Stimulated activated CD4-positive, alpha-beta T cell treated with anti-CD3 and anti-CD28 coated beads, TNF-alpha, amount 100 ng/mL, for 48 hours (primary cell): ENCODE results near the gene FAM131B.
"Not testable (repeated sequence)": the region's sequence is repeated elsewhere in the genome, so short reads cannot be mapped to it uniquely, and the experiment has no call there.

Source experiments
- DNase-seq, 3 donors: peaks; one replicate each; pipeline ENCODE4 v3.0.0-alpha.2; 2020; ENCODE audit warnings: low read depth in 3 of 3

The FAM131B gene

DNA sequence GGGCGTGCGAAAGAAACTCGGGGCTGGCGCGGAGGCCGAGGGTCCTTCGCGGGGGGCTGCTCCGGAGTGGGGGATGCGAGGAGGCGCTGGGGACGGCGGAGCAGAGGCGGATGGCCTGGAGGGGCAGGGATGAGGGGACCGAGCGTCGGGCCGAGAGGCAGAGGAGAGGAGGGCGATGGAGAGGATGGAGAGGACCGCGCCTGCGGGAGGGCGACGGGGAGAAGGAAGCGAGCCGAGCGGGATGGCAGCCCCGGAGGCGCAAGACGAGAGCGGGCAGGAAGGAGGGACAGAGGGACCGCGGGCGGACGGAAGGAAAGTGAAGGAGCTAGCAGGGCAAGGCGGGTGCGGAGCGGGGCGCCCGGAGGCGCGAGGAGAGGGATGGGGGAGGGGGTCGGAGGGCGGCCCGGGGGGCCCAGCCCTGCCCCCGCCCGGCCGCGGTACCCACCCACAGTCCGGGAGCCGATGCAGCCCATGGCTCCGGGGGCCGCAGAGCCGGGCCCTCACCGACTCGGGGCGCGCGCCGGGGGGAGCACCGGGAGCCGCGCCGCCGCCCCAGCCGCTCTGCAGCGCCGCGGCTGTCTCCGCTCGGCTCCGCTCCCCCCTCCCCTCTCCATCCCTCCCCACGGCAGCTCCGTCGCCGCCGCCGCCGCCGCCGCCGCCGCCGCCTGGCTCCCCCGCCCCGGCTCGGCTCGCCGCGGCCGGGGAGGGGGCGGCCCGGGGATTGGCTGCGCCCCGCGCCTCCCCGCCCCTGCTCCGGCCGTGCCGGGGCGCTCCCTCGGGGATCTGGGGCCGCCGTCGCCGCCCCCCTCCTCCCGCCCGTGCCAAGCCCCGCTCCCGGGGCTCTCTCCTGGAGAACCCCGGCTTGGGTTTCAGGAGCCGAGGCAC is at the start of gene FAM131B:
Gene FAM131B (minus strand): TSS at position 583 of the 885 bp plus-strand sequence. CDS start 110 bp downstream, at position 473.
- peak in 1 of 3 donors; percentile 28 for DNase-seq

GRCh38 chr7:143411976-143412708 is 49.6 kb upstream of the FAM131B start:
- DNase-seq: no peak

DNA sequence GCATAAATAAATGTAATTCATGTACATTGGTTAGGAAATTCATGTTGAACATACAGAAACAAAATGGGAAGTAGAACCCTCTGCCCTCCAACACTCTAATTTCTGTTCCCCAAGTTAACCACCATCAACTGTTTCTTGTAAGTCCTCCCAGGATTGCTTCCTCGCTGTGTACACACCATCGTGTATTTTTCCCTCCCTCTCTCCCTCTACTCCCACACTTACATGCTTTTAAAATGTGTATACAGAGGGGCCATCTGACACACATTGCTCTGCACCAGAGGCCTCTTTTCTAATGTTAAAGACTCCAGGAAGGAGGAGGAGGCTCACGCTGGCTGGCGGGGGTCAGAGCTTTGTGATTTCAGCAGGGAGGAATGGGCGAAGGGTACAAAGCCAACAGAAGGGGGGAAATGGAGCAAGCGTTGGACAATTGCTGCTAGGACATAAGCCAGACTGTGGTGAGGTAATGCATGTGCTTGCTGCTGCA is 48.0 kb upstream of the FAM131B start:
- no peak for DNase-seq

- no peak for DNase-seq
Measured at GRCh38 chr7:143408686-143409561, 46.4 kb upstream of the FAM131B start, which contains the start of gene EPHA1. Gene EPHA1, minus strand, starts transcription at chr7:143408856. Its CDS starts 51 bp downstream, at chr7:143408805.

DNA sequence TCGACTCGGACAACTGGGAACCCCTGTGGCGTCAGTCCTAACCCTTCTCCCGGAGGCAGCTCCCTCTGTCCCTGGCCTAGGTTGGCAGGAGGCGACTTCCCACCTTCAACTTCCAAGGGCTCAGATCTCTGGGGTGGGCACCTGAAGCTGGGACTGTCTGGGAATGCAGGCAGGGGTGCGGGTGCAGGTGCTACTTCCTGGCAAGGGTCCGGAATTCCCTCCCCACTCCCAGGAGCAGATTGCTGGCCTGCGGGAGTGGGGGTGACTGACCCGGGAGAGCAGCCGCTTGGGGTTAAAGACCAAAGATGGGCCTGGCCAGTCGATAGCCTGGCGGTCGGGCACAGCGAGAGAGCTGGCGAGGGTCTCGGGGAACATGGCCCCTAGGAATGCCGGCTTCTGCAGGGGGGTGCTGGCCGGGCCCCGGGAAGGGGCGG is 45.8 kb upstream of the FAM131B start:
- no peak for DNase-seq

GRCh38 chr7:143407287-143408251 is 45.1 kb upstream of the FAM131B start:
- peak in 1 of 3 donors; percentile 14 for DNase-seq

DNA sequence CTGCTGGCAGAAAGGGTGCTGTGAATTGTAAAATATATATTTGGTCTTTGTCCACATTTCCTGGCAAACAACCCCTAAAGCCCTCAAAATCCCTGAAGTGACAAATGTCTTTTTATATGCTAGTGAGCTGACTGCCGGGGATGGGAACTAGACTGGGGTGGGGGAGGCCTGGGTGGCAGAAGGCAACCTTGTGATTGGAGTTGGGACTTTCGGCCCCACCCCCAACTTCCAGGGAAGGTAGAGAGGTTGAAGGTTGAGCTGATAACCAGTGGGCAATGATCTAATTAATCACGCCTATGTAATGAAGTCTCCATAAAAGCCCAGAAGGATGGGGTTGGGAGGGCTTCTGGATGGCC is 43.5 kb upstream of the FAM131B start:
- no peak for DNase-seq

GRCh38 chr7:143405173-143406001 is 42.9 kb upstream of the FAM131B start:
- no peak for DNase-seq

- not testable (repeated sequence) for DNase-seq
Measured at GRCh38 chr7:143402233-143402632, 39.7 kb upstream of the FAM131B start.

- DNase-seq: no peak
Measured at GRCh38 chr7:143401265-143401664, 38.8 kb upstream of the FAM131B start.

DNA sequence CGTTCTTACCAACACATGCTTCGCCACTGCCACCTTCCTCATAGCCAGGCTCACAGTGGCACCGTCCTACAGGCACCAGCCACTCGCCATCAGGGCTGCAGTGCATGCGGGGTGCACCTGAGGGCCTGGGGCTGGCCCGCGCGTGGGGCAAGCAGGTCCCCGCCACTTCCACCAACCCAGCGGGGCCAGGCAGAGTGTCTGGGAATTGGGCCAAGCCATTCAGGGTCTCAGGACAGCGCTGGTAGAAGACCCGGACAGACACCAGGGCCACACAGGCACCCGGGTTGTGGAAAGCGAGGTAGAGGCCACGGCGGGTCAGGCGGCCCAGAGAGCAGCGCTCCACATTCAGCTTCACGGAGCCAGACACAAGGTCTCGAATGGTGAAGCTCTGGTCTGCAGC is 37.1 kb upstream of the FAM131B start:
- DNase-seq: no peak

GRCh38 chr7:143399151-143399550 is 36.6 kb upstream of the FAM131B start:
- no peak for DNase-seq

DNA sequence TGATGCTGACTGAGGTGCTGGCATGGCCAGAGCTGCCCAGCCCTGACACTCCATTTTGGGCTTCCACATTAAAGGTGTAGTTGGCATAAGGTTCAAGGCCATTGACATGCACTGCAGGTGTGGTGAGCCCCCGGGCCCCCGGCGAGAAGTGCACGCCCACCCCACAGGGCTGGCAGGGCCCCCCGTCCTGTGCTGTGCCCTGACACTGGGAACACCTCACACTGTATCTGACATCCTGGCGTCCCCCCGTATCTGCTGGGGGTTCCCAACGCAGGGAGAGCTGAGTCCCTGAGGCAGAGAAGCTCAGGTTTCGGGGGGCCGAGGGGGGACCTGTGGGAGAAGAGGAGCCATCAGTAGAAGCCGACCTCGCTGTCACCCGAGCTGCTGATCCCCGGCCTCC is 36.1 kb upstream of the FAM131B start:
- DNase-seq: no peak

DNA sequence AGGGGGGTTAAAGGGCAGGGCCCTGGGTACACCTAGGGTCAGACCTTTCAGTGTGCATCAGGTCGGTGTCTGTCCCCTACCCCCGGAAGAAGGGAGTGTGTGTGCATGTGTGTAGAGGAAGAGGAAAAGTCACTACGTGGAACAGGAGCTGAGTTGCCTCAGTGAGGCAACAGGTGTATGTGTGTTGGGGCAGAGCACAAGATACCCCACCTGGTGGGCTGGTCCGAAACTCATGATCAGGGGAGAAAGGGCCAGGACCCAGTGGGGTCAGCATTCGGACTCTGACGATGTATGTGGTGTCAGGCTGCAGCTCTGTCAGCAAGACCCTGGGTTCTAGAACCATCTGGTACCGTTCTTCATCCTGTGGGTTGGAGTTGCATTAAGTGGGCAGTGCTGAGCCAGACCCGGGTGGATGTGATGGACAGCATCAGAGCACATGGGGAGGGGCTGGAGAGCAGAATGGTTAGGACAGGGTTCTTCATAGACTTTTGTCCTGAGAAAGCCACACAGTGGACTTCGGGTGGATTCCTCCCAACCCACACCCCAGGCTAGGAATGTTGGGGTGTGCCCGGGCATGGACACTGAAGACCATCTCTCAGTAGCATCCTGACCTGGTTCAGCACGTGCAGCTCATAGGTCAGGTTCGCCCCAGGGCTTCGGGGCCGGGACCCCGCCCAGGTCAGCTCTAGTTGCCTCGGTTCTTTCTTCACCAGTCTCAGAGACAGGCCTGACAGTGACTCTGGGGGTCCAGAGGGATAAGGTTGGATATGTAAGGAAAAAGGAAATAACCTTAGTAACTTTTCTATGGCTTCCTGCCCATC is 35.4 kb upstream of the FAM131B start:
- DNase-seq: no peak

- DNase-seq: no peak
Measured at GRCh38 chr7:143396625-143397556, 34.4 kb upstream of the FAM131B start.

- no peak for DNase-seq
Measured at GRCh38 chr7:143396182-143396581, 33.7 kb upstream of the FAM131B start.
